GM19023 (cell line): ENCODE measurements around the gene EXT2.

Experiments used
- ATAC-seq: cut with Tn5 transposase; IDR thresholded peaks from one replicate; pipeline ENCODE4 v1.9.1; 2021; ENCODE audit warnings: mild to moderate bottlenecking, moderate library complexity; ENCODE audit not compliant: unreplicated experiment

The EXT2 gene

DNA sequence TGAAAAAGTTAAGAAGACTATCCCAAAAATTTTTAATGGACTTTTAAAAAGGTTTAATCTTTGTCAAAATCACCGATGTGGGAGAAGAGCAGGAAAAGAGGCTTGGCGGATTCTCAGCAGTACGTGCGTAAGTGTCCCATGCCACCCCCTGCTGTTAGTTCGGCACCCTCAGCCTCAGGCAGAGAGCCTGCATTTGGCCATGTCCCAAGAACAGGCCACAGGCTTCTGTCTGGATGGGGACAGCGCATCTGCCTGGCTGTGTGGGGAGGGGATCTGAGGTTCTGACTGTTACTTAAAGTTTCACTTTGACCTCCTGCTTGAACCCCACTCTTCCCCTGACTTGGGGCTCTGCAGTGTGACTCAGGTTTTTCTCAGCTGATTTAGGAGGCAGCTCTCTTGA, 35.3 kb downstream of the EXT2 start:
- ATAC-seq: no peak

GRCh38 chr11:44133335-44133946, 38.0 kb downstream of the EXT2 start:
- no peak for ATAC-seq

DNA sequence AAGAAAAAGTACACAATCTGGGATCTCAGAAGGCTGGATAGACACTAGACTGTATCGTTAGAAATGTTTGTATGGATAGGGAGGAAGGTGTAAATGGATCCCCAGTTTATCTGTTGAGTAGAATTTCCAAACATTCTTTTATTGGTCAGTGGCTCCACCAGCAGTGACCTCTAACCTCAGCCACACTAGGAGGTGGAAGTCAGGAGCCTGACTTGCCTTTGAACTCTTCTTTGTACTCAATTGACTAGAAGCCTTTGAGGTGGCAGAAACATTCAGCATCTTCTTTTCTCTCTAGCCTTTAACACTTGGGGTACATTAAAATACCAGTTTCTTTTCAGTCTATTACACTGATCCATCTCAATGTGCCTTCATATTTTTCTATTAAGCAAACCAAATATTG, 39.1 kb downstream of the EXT2 start:
- ATAC-seq: no peak

DNA sequence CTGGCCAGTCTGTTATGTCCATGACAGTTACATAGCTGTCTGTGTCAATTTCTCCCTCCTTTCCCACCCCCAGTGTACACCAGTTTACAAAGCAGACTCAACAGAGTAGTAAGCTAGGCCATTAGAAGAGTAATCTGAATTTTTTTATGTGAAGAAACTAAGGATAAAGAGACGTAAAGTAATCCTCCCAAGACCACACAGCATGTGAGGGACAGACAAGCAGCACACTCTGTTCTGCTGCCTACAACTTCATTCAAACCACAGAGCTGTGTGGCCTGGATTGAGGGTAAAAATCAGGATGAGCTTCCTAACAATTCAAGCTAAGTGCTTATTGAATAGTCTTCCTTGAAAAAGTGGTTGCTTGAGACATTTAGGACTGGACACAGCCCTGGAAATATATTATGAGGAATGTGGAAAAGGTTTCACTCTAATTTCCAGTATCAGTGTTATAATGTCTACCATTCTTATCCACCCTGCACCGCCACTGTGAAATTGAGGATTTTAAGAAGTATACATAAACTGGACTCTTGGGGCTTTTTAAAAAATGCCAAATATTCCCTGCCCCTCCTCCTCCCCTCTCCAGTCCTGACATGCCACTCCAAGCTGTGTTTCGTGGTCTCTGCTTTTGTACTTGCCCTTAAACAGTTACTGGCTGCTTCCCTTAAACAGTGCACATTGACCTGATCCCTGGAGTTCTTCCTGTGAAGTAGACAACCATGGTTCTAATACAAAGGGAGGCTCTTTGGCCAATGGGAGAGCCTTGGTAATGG, 40.9 kb downstream of the EXT2 start:
- ATAC-seq: no peak

DNA sequence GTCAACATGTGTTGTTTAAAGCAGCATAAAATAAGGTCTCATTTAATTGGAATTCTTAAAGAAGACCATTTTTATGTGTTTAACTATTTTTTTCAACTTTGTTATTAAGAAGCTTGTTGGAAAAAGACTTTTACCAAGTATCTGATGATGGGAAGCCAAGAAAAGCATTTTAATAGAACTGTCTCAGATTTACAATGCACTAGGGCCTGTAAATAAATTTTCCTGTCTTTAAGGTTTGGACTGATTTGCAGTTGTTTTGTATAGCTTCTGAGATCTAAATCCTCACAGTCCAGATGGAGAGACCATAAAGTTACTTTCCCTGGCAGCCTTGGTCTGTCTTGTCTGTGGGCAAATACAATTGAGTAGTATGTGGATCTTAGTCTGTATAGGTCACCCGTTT, 41.6 kb downstream of the EXT2 start:
- no peak for ATAC-seq

GRCh38 chr11:44138286-44138685, 42.8 kb downstream of the EXT2 start:
- ATAC-seq: no peak

DNA sequence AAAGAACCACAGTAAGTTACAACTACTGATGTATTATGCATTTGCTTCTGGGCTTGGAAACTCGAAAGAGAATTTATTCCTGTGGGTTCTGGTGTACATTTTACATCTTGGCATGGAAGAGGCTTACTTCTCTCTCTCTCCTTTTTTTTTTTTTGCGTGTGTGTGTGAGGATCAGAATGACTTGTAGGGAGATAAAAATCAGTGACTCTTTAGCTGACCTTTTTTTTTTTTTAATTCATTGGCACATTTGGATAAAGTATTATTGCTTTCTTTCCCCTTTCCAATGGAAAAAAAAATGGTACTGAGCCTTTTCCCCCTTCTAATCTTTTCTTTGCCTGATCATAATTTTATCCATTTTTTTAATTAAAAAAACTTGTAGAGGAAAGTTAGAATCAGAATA, 43.5 kb downstream of the EXT2 start:
- no peak for ATAC-seq

GRCh38 chr11:44139565-44140330, 44.3 kb downstream of the EXT2 start:
- no peak for ATAC-seq

GRCh38 chr11:44140372-44140771, 44.9 kb downstream of the EXT2 start:
- no peak for ATAC-seq

DNA sequence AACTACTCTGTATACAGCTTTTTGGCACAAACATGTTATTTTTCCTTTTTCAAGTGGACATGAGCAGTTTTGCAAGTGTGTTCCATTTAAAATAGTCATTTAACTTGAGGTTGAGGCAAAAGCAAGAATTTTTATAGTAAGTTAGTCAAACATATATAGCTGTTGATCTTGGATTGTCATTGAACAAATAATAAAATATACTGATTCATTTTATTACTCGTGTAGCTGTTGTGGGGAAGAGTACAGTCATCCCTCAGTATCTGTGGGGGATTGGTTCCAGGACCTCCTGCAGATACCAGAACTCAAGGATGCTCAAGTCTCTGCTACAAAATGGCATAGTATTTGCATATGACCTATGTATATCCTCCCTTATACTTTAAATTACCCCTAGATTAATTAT, 45.3 kb downstream of the EXT2 start:
- ATAC-seq: no peak

GRCh38 chr11:44143987-44144909, 48.8 kb downstream of the EXT2 start:
- no peak for ATAC-seq

DNA sequence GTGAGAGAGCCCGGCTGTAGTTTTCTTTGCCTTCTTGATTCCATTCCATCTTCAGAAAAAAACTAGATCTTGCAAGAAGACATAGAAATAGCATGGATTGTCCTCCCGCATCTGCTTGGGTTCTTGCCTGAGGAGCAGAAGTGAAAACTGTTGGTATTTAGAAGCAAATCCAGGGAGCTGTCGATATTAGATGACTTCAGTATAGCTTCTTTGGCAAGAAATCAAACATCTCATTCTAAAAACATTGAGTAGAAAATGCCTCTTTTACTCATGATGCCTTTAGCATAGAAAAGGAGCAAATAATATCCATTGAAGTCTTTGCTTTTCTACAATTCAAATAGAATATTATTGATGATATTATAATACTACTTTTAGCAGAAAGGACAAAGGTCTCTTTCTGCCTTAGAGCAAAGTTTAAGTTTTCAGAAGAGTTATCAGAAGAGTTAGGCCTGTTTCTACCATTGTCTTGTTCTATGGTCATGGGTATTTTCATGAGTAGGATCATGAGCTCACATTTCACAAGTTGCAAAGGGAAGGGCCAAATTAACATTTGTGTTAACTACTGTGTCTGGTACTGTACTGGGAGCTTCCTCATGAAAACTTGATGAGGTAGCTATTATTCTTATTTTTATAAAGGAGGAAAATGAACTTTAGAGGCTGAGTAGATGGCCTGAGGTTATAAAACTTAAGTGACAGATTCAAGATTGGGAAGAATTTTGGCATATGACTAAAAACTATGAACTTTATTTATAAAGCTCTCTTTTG, 49.7 kb downstream of the EXT2 start:
- ATAC-seq: no peak

- ATAC-seq: no peak
Observed at GRCh38 chr11:44146931-44147330, 51.5 kb downstream of the EXT2 start.

GRCh38 chr11:44147751-44148150, 52.3 kb downstream of the EXT2 start:
- ATAC-seq: no peak

- ATAC-seq: no peak
Observed at GRCh38 chr11:44149651-44150050, 54.2 kb downstream of the EXT2 start.

- no peak for ATAC-seq
Observed at GRCh38 chr11:44150401-44150800, 54.9 kb downstream of the EXT2 start.

DNA sequence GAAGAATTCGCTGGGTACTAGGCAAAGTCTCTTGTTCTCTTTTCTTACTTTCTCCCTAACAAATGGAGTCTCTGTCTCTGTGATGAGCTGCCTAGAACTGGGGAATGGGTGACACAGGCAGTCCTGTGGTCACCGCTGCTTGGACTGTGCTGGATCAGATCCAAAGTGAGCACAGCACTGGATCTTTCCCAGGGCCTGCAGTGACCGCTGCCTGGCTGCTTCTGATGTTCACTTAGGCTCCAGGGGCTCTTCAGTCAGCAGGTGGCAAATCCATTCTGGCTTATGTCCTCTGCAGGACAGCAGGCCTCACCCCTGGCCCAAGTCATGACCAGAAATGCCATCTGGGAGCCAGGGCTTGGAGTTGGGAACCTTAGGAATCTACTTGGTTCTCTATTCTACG, 61.5 kb downstream of the EXT2 start:
- no peak for ATAC-seq

GRCh38 chr11:44158384-44158783, 62.9 kb downstream of the EXT2 start:
- ATAC-seq: no peak

DNA sequence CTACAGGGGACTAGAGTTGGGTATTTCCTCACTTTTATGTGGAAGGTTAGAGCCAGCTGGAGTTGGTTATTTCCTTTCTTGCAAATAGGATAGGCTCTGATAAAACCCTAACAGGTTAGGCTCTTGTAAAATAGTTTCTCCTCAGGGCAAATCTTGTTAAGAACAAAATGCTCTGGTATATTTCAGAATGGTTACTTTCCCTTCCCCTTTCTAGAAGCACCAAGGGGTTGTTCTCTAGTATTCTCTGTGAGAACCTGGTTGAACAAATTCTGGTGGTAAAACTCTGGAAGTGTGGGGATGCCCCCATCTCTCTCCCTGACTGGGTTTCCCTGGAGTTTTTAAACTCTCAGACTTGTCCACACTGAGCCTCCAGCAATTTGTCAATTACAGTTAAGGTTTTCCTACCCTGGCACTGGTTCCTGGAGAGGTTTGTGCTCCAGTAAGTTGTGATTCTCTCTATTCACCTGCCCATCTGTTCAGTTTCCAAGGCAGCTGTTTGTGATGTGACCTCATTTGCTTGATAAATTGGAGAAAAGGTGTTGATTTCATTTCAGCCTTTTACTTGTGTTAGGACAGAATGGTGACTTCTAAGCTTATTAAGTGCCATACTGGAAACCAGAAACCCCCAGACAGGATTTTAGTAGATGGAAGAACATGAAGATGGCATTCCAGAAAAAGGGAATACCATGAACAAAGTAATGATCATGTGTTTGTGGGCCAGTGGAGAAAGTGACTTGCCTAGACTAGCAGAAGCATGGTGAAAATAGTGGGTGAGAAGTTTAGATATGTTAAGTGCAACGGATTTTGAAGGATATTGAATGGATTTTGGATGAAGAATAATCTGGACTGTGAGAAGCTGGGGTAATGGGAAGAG, 64.6 kb downstream of the EXT2 start:
- no peak for ATAC-seq
